Activated effector memory CD4-positive, alpha-beta T cell treated with anti-CD3 and anti-CD28 coated beads, Interleukin-2, amount 50 U/mL, for 16 hours (primary cell): ENCODE data around the gene TRABD2A.
A peak's percentile ranks its signal among the peaks of the same experiment; 100 is the strongest.
"Not testable (repeated sequence)": the region's sequence is repeated elsewhere in the genome, so short reads cannot be mapped to it uniquely, and the experiment has no call there.

Source experiments
- DNase-seq: peaks from one replicate; pipeline ENCODE4 v3.0.0-alpha.2; 2020

The TRABD2A gene

GRCh38 chr2:84811839-84812431 lies 68.9 kb downstream of the TRABD2A start:
- DNase-seq: no peak

- no peak for DNase-seq
Measured at GRCh38 chr2:84808279-84808678, 72.6 kb downstream of the TRABD2A start.

- DNase-seq: no peak
Measured at GRCh38 chr2:84807063-84807485, 73.8 kb downstream of the TRABD2A start.

DNA sequence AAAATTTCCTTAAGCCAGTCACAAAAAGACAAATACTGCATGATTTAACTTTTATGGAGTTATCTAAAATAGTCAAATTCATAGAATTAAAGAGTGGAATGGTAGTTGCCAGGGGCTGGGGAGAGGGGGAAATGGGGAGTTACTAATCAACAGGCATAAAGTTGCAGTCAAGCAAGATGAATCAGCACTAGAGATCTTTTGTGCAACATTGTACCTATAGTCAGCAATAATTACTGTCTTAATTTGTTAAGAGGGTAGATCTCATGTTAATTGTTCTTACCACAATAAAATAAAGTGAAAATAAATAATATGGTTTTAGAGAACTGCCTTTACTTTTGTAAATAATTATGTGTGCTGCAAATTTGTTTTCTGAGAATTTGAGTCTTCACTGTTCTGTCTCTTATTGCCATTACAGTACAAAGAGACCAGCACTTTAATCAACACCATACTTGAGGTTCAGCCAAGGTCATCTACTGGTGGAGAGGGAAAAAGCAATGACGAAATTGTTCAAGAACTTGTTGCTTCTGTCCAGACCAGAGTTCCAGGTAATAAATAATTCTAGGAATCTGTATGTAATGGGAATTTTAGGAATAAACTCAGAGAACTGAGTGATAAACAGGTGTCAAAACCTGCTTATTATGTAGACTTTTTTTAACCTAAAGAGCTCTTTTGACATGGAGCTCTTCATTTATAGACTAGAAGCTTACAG lies 75.5 kb downstream of the TRABD2A start:
- DNase-seq: no peak

DNA sequence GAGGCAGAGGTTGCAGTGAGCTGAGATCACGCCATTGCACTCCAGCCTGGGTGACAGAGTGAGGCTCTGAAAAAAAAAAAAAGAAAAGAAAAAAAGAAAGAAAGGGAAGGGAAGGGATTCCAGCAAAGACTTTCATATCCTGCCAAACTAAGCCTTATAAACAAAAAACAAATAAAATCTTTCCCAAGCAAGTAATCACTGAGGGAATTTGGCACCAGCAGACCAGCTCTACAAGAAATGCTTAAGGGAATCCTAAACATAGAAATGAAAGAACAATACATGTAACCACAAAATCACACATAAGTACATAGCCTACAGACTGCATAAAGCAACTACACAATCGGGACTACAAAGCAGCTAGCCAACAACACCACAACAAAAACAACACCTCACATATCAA lies 79.1 kb downstream of the TRABD2A start:
- DNase-seq: no peak

GRCh38 chr2:84800194-84800805 lies 80.6 kb downstream of the TRABD2A start:
- no peak for DNase-seq

DNA sequence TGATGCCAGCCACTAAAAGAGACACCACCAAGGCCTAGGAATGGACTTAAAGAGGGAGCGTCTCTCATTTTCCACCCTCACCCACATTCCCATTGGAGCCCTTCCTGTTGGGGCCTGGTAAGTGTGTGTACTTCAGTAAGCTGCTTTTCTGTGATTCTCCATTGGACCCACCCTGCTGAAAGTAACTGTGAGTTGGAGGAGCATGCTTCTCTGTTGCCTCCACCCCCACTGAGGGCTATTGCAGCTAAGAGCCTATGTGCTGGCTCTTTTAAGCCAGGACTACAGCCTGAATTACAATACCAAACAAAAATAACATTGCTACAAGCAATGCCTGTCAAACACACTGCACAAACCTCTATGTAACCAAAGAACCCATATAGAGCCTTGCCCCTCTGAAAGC lies 81.1 kb downstream of the TRABD2A start:
- no peak for DNase-seq

DNA sequence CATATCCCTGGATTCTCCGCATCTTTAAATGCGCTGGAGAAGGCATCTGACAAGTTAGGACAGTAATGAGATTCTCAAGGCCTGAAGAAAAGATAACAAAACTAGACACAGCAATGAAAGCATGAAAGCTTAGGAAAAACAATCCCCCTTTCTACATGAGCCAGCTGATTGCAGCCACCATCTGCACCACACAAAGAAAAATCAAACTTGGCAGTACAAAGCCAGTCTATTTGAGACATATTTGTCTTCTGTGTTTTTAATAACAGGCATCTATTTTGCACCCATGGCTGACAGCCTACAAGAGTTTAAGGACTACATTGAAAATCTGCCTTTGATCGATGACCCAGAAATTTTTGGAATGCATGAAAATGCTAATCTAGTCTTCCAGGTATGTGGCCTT lies 83.6 kb downstream of the TRABD2A start:
- no peak for DNase-seq

GRCh38 chr2:84796798-84797197 lies 84.1 kb downstream of the TRABD2A start:
- DNase-seq: no peak

DNA sequence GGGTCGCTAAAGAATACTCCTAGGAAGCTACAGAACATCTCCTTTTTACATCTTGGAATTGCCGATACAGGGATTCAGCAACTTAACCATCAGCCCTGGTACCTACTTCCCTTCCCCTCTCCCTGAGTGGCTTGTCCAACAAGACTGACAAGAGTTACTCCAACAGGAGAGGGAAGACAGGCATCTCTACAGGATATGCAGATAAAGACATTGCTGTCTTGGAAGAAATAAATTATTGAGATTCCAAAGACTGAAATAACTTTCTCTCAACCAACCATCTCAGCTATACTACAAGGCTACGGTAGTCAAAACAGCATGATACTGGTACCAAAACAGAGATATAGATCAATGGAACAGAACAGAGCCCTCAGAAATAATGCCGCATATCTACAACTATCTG lies 87.2 kb downstream of the TRABD2A start:
- no peak for DNase-seq

DNA sequence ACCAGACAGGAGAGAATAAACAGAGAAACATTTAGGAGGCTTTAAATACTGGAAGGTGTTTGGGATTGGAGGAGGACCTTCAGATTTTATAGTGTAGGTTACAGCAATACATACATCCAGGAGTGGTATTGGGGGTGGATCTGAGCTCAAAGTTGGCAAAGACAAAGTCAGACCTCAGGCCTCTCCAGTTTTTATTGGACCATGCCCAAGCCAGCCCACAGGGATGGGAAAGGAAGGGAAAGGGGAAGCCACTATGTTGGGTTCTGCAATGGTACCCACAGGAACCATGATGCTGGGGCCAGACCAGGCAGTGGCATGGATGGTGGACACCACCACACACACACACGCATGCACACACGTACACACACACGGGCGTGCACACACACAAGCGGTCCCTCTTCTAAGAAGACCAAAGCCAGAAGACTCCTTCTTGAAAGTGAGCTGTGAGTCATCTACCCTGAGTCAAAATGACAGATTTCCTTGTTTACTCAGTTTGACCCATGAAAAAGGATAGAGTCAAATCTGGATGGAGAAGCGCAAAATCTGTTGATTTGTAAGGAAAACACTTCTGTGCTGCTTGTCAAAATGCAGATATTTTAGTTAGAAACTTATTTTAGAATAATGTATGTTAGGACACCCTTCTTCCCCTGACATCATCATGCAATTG lies 87.9 kb downstream of the TRABD2A start:
- no peak for DNase-seq

GRCh38 chr2:84788498-84788897 lies 92.4 kb downstream of the TRABD2A start:
- no peak for DNase-seq

DNA sequence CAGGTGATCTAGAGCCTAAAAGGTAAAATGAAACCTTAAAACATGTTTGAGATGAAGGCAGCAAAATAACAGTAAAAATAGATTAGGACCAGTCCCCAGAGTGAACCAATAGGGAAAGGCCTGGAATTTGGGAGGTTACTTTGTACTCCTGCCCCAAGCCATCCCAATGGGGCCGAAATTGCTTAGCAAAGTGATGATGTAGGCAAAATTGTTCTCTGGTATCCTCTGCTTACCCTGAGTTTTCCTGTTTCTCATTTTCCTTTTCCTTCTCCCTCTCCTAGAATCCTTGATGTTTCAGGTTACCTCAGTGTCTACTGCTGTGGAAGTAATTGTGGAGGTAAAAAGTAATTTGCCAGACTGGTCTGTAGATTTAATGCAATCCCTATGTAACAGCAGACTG lies 92.9 kb downstream of the TRABD2A start:
- DNase-seq: no peak

DNA sequence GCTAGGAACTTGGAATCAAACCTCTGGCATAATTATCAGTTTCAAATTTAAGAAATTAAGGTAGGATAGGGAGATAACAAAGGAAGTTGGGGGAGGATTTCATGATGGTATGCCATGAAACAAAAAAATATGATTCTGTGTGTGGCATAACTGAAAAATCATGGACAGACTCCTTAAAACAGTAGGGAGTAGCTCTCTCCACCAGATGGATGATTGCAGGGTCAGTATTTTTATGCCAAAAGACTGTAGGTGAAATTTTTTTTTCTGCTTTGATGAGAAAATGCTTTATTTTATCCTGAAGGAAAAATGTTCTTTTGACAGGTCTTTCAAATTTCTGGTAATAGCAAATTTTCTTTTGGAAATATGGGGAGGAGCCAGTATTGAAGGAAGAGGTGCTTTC lies 94.3 kb downstream of the TRABD2A start:
- no peak for DNase-seq

DNA sequence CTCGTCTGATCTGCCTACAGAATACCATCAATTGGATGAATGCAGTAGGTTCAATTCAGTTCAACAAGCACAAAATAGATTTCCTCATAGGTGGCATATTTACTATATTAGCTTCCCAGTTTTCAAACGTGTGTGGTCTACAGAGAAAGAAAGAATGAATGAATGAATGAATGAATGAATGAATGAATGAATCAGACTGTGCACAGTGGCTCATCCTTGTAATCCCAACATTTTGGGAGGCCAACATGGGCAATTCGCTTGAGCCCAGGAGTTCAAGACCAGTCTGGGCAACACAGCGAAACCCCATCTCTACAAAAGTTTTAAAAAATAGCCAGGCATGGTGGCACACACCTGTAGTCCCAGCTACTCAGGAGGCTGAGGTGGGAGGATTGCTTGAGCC lies 94.9 kb downstream of the TRABD2A start:
- DNase-seq: no peak

DNA sequence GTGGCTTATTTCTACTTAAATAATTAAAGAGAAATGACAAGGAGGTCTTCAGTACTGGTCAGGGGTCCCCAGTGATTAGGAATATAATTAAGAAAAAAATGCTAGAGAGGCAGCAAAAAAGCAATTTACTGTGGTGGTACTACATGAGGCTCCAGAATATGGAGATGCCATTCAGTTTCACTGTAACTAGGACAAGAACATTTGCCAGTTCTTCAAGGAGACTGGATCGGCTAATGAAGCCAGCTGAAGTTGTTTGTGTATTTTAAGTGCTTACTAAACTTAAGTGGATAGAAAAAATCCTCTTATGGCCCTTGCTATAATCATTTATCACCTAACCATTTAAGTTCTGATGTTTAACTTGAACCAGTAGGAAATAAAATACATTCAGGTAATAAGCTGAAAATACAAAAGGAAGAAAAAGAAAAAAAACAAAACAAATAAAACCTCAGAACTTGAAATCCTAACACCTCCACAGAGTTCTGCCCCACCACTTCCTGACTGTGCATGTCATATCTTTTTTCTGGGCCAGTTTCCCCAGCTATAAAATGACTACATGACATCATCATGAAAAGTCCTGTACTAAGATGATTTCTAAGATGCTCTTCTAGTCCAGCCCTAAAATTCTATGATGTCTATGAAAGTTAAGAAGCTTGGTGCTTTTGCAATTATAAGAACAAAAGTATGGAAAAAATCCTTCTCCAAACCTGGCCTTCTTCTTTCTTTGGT lies 98.0 kb downstream of the TRABD2A start:
- DNase-seq: no peak

DNA sequence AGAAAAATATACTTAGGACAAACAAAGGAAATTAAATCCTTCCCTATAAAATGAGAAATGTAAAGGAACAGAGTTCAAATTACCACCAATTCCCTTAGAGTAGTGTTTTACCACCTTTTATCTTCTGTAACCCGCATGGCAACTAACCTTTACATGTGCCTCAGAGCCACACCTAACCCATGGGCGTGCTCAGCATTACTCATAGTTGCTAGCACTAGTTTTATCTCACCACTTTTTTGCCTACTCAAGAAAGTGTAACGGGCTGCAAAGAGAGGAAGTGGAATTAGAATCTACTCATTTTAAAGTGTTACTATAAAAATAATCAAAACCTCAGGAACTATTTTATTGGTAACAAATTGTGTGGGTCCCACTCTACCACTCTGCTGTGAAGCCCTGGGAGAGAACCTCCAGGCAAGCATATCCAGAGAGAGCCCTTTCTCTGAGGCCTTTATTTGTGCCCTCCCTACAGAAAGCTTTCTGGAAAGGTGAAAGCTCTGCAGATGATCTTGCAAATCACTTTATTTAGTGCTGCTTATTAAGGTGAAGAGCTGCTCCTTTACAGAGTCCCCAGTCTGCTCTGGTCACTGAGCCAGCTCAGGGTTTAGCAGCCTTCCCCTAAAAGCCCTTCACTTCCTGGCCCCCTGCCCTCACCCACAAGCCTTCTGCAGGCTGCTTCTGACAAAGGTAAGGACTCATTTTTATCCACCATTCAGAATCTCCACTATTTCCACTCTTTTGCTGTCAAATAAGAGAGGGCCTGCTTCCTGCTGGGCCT lies 98.8 kb downstream of the TRABD2A start:
- DNase-seq: peak; percentile 82

DNA sequence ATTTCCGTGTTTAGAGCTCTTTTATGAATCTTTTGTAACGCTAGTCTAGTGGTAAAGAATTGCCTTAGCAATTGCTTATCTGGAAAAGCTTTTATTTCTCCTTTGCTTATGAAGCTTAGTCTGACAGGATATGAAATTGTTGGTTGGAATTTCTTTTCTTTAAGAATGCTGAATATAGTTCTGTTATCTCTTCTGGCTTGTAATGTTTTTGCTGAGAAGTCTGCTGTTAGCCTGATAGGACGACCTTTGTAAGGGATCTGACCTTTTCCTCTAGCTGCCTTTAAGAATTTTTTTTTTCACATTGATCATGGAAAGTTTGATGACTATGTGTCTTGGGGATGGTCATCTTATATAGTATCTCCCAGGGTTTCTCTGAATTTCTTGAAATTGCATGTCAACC lies 101.1 kb downstream of the TRABD2A start:
- no peak for DNase-seq

DNA sequence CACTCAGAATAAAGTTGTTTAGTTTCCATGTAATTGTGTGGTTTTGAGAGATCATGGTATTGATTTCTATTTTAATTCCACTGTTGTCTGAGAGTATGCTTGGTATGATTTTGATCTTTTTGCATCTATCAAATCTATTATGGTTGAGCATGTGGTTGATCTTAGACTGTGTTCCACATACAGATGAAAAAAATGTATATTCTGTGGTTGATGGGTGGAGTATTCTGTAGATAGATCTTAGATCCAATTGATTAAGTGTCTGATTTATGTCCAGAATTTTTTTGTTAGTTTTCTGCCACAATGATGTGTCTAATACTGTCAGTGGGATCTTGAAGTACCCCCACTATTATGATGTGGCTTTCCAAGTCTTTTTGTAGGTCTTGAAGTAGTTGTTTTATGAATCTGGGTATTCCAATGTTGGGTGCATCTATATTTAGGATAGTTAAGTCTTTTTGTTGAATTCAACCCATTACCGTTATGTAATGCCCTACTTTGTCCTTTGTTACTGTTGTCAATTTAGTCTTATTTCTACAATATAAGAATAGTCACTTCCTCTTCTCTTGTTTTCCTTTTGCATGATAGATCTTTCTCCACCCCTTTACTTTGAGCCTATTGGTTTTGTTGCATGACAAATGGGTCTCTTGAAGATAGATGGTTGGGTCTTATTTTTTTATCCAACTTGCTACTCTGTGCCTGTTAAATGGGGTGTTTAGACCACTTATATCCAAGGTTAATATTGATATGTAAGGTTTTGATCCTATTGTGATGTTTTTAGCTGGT lies 101.8 kb downstream of the TRABD2A start:
- no peak for DNase-seq

GRCh38 chr2:84776011-84776410 lies 104.9 kb downstream of the TRABD2A start:
- DNase-seq: no peak

GRCh38 chr2:84773562-84773961 lies 107.3 kb downstream of the TRABD2A start:
- not testable (repeated sequence) for DNase-seq
